CD4-positive, alpha-beta T cell treated with Interferon alpha-2 for 1 hour (primary cell): Measurements from ENCODE around the gene SMYD3.
"Not testable (repeated sequence)": the region's sequence is repeated elsewhere in the genome, so short reads cannot be mapped to it uniquely, and the experiment has no call there.

Experiments used
- DNase-seq, 2 donors: peaks; one replicate each; pipeline ENCODE4 v3.0.0-alpha.2; 2020 to 2022

Gene SMYD3

DNA sequence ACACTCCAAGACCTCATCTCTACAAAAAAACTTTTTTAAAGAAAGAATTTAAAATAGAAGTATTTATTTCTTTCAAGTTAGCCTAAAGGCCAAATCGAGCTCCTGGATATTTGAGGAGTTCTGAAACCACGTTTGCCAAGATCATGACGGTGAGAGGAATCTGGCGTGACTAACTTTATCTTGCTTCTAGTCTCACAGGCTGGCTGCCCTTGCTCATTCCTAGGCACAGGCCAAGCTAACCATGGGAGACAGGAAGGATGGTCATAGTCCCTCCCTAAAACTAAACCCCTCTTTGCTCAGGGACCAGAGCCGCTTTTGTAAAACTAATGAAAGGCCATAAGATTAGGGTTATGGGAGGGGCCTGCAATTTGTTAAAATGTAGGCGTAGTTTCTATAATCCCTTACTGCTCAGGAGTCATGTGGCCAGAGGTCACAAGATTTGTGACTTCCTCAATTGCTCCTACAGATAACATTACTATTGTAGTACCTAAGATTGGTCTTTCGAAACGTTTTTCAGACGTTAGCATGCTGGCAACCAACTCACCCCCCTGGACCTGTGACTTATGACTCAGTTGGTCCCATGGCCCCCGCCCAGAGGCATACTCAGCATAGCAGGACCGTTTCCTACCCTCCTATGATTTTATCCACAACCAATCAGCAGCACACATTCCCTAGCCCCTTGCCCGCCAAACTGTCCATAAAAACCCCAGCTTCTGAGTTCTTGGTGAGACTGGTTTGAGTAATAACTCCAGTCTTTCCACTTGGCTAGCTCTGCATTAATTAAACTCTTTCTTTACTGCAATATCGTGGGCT is 425.0 kb downstream of the SMYD3 start:
- no peak for DNase-seq

DNA sequence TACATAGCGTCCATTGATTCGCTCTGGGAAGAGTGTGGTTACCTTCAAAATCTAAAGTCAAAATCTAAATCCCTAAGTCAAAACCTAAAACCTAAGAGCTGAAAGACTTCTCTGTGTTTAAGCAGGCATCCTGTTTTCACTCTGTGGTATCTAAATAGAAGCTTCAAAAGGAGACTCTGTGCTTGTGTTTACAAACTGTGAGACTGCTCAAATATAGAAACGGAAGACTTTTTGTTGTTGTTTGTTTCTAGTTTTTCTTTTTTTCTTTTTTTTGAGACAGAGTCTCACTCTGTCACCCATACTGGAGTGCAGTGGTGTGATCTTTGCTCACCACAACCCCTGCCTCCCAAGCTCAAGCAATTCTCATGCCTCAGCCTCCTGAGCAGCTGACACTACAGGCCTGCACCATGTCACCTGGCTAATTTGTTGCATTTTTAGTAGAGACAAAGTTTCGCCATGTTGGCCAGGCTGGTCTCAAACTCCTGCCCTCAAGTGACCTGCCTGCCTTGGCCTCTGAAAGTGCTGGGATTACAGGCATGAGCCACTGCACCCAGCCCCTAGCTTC is 425.9 kb downstream of the SMYD3 start:
- no peak for DNase-seq

DNA sequence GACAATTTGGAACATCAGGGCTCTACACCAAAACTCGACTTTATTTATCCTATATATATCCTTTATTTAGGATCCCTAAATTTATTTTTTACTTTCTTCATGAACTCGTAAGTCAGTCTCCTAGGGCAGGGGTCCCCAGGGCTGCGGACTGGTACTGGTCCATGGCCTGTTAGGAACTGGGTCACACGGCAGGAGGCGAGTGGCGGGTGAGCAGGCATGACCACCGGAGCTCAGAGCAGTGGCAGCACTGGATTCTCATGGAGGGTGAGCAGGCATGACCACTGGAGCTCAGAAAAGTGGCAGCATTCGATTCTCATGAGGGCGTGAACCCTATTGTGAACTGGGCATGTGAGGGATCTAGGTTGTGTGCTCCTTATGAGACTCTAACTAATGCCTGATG is 427.0 kb downstream of the SMYD3 start:
- DNase-seq: no peak

DNA sequence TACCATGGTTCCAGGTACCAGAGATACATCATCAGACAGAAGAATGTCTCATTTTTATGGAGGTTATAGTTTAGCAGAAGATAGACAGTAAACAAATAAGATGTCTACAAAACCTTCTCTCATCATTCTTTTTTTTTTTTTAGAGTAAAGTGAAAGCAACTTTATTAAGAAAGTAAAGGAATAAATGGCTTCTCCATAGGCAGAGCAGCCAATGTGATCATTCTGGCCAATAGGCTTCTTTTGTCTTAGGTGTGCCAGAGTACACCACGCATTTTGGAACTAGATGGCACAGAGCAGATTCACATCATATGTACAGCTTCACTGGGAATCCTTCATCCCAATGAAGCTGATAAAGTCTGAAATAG is 428.2 kb downstream of the SMYD3 start:
- DNase-seq: no peak

DNA sequence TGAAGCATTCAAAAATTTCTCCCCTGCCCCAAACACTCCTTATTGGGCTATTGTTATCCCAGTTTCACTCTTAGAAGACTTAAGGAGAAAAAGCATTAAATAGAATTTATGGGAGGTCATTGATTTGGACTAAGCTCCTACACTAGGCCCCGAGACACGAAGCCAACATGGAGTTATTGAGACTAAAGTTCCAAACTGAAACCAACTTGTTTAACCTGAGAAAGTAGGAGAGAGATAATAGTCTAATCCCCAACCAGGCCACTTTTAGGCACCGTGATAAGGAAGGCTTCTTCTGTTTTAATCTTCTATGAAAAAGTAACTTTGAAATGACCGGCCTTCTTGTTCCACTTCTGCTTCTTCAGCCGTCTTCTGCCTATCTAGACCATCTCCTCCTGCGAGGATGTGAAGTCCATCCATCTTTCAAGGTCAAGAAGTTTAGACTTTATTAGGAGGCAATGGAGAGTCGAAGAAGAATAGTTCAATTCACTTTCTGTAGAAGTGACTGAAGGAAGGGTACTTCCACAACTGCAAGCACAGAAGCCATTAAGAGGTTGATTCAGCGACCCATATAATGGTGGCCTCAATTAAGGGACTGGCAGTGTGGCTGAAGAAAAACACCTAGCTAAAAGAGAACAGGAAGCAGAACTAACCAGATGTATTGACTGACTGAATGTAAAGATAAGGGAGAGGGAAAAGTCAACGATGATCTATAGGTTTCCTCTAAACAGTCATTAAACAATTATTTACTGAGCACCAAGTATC is 428.8 kb downstream of the SMYD3 start:
- DNase-seq: no peak

DNA sequence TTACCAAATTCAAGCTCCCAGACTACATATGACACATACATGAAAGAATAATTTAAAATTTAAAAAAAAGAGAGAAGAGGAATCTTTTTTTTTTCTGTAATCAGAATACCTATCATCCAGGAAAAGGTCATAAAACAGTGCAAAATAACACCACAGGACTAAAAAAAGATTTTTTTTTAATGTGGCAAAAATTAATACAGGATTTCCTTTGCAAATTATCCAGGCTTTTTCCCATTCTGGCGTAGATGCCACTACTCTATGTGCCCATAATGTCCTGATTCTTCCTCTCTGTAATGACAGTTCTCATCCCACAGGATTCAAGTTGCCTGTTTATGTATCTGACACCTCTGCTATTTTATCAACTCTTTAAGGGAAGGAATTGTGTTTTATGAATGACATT is 429.6 kb downstream of the SMYD3 start:
- DNase-seq: no peak

DNA sequence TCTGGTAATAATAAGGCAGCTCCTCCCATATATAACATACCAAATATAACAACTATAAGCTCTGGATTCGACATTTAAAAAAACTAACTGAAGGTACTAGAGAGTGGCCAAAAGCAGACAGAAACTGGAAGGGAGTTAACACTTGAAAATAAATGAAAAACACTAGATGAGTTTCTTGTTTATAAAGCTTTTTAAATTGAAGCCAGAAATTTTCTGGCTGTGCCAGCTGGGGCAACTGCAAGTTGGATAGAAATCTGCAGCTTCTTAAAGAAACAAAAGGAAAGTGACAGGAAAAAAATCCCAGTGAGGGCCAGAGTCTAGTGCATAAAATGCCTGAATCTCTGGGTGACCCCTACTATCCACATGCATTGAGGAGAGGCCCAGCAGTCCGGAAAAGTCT is 432.7 kb downstream of the SMYD3 start:
- no peak for DNase-seq

DNA sequence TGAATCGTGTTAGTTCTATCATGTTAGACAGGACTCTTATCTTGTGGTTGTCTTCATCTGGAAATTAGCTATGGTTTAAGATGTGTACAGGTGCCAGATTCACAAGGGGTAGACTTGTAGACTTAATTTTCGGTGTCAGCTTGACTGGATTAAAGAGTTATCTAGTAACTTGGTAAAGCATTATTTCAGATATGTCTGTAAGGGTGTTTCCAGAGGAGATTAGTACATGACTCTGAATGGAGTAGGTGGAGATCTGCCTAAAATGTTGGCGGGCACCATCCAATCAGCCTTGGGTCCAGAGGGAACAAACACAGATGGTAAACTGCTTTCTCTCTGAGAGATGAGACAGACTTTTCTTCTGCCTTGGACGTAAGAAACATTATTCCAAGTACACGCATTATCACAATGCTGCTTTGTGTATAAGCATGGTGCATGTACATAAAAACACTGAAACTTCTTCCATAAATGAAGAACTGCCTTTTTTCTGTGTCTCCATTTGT is 434.6 kb downstream of the SMYD3 start:
- DNase-seq: no peak

DNA sequence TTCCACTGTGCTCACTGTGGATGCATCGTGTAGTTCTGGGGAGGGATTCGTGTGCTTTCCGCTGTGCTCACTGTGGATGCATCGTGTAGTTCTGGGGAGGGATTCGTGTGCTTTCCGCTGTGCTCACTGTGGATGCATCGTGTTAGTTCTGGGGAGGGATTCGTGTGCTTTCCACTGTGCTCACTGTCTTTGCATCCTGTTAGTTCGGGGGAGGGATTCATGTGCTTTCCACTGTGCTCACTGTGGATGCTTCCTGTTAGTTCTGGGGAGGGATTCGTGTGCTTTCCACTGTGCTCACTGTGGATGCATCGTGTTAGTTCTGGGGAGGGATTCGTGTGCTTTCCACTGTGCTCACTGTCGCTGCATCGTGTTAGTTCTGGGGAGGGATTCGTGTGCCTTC is 435.1 kb downstream of the SMYD3 start:
- DNase-seq: not testable (repeated sequence)

DNA sequence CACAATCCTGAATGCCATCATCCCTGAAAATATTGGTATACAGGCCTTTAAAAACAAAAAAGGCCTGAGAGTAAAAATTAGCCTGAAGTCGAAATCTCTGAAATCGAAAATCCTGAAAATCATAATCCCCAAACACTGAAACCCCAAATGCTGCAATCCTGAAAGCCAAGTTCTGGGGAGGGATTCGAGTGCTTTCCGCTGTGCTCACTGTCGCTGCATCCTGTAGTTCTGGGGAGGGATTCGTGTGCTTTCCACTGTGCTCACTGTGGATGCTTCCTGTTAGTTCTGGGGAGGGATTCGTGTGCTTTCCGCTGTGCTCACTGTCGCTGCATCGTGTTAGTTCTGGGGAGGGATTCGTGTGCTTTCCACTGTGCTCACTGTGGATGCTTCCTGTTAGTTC is 435.5 kb downstream of the SMYD3 start:
- not testable (repeated sequence) for DNase-seq

DNA sequence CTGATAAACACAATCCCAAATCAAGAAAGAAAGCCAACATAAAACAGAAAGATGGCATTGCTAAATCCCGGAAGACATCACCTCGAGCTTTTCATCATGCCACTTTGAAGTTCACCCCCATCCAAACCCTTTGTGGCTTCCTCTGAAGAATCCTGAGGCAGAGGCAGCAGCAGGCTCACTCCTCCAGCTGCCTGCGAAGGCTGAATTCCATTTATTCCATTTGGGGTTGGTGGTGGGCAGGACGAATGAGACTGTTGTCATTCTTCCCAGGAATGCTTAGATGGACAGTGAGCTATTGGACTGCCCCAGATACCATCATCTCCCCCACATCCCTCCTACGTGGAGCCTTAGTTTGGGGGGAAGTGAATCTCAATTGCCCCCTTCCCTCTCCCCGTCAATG is 437.5 kb downstream of the SMYD3 start:
- DNase-seq: no peak

DNA sequence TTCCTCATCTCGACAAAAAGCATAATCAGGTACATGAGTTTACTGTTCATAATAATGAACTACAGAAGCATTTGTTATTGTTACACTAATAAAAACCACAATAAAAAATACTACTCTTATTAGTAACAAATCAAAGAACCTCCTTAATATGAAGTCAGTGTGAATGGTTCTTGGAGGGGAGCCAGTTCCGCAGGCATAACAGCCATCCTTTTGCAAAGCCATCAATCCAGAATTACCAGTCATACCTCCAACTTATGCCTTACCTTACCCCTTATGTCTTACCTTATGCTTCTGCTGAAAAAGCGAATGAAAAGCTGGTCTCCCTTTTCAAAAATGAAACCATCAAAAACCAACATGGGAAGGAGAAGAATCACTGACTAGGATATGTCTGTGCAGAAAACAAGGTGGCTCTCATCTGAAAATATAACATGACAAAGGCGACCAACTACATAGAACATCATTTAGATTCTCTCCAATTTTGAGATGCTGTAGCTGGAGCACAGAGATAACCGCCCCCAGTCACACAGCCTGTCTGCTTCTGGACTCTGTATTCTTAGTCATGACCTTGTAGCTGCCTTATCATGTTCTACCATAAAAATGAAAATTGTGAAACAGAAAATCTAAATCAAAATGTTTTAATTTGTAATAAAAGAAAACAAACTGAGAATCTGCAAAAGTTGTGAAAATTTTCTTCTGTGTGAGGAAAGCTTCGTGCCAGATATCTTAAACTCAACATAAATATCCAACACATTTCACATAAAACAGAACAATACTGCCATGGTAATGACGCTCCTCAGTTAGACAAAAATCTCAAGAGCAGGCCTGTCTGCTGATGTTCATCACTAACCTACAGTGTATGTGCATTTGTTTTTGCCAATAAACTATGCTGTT is 438.2 kb downstream of the SMYD3 start:
- no peak for DNase-seq

DNA sequence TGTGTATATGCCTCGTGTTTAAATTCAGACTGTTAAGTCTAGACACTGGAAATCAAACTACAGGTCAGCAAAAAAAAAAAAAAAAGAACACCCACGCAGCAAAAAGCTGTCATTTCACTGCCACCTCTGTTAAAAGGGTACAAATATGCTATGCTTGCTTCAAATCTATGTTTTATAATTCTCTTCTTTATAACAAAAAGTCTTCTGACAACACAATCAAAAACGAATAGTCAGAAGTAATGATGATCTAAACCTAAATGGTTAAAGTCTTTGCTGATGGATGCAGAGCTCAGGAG is 438.9 kb downstream of the SMYD3 start:
- no peak for DNase-seq

DNA sequence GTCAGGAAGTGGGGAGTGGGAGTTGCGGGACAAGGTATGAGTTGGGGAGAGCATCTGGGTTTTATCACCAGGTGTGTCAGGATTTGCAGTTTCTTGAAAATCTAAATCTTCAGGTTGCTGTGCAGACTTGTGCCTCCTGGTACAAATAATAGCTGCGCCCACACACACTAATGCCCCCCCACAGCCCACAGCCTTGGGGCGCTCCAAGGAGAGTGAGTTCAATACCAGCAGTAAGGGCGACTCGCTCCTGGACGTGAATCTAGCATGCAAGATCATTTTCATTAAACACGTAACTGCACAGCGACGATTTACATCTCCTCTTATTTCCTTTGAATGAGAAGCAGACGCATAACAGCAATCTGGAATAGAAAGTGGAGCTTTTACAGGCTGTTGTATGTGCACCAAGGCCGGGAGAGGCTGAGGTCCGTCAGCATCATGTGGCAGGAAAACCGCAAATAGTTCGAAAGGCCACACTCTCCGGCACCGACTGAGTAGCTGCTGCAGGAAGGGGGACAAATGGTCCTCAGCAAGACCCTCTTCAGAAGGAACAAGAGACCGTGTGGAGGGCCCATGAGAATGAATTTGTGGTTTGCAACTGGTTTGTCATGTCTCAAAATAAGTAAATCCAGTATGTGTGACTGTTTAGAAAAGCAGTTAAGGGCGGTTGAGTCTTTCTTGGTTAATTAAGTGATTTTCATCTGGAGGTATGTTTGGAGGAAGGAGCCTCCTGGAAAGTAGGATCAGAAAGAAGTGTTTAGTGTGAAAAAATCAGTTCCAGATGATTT is 439.5 kb downstream of the SMYD3 start:
- DNase-seq: no peak

DNA sequence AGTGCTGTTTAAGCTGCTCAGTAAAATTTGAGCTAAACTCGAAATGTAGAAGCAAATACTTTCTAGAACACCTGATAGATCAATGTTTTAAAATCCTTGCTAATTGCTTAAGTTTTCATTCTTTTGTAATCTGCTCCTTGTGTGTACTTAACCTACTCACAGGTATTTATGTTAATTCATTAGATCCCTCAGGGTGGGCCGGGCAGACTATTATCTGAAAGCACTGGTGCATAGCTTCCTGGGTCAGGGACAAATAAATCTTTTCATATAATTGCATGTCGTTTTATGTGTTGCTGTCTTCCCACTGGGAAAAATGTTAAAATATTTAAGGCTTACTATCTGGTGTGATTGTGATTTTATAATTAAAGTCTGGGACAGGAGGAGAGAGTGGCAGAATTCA is 440.5 kb downstream of the SMYD3 start:
- no peak for DNase-seq

DNA sequence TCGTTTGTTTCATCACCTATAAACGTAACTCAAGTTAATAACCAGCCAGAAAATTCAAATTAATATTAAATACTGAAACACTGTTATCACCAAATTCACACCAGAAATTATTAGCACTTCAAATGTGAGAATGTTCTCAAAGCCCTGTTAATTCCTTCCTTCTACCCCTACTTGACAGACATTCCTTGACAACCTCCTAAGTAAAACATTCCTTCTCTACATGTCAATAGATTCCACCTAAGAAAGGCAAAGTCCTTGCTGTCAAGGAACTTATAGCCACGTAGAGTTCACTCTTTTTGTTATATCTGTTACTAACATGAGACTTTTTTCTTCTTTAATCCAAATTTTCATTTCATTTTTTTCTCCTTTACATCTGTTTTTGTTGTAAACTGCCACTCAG is 441.5 kb downstream of the SMYD3 start:
- DNase-seq: no peak

DNA sequence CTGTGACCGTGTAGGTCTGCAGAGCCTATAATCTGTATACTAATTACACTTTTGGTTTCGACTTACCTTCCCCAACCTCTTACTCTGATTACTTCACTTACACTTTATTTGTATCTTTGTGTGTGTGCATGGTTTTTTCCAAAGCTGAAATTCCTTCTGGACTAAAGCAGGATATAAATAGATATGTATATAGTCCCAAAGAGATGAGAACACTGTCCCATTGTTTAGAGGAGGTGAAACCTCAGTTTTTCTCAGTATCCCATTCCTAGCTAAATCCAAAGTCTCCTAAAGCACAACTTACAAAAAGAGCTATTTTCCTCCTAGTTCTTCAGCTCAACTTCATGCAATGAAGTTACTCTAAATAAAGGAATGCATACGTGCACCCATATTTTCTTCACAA is 442.2 kb downstream of the SMYD3 start:
- no peak for DNase-seq

DNA sequence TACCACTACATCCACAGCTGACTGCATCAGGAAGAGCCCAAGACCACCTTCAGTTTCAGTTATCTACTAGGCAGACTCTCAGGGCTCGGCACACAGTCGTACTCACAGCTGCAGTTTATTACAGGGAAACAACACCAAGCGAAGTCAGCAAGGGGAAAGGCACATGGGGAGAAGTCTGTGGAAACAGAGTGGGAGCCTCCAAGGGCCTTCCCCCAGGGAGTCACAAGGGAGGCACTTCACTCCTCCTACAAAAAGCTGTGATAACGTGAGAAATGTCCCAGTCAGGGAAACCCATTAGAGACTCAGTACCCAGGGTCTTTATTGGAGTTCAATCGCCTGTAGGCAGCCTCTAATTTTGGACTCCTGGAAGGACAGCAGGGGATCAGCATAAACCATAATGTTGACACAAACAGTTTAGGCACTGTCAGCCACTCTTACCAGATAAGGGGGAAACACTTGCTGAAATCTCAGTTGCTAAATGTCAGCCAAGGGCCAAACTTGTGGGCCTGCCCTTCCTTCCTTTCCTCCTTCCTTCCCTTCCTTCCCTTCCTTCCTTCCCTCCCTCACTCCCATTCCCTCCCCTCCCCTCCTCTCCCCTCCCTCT is 444.0 kb downstream of the SMYD3 start:
- no peak for DNase-seq

DNA sequence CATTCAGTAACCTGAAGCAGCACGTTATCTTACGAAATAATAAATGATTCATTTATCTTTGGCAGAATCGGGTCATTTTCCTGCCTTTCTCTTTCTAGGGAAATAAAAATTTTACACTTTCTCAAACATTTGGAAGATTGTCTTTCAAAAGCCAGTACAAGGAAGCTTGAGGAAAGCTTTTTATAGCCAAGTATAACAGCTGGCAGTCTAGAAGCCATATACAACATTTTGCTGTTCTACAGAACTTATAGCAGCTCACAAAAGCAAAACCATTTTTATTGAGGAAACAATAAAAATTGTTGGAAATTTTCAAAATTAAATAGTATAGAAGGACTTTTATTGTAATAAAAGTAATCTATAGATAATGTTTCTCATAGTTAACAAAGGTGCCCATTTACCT is 448.6 kb downstream of the SMYD3 start:
- DNase-seq: no peak

DNA sequence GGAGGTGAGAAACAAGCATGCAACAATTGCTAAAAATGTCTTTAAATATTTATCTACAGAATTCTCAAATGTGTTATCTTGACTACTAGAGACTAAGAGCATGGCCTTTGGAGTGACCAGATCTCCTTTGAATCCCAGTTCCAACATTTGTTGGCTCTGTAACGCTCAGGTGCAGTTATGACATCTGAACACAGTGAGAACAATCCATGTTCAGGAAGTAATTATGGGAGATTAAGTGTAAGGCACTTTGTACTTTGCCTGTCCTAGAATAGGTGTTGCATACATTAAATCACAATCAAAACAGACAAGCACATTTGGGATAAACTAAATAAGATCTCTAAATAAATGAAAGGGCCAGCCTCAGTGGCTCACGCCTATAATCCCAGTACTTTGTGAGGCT is 454.5 kb downstream of the SMYD3 start:
- no peak for DNase-seq

DNA sequence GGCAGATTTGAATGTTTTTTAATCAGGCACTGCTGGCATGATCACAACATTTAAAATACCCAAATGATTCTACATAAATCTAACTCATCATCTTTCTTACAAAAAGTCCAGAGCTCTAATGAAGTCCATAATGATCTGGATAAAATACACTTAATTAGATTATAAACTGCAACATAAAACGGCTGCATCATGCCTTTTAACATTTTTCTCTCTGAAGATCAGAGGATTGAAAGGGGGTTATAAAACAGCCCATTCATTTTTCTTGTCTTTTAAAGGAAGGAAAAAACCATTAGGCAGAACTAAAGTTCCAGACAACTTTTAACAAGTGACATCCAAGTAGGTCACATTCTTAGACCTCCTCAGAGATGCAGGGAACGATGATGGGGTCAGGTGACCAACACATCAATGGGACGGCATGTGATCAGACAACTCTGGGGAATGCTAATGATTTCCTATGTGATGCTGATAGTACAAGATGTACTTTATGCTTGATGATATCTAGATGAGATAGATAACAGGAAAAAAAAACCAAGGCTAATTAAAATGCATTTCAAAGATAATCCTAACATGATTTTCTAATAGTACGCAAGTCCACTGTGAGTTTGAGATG is 455.1 kb downstream of the SMYD3 start:
- no peak for DNase-seq

DNA sequence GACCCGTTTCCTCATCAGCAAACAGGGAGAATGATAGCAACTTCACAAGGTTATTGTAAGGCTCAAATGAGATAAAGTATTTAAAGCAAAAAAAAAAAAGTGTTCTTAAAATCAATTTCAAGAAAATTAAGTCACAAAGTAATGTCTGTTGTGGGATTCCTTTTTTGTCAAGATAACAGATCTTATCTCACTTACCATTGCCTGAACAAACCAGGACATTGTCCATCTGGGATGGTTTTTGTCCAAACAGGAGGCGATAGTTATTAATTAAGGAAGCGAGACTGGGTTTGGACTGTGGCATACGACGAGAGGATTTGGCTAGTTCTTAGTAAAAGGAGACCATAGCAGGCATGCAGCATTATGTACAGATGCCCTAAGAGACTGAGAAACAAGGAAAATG is 458.4 kb downstream of the SMYD3 start:
- DNase-seq: no peak
